HG03139 (cell line): ENCODE measurements around the gene ZSCAN9.

Experiments used
- ATAC-seq: cut with Tn5 transposase; IDR thresholded peaks from one replicate; pipeline ENCODE4 v1.9.1; 2021; ENCODE audit not compliant: unreplicated experiment

ZSCAN9 gene

GRCh38 chr6:28220257-28221133 lies 4.6 kb upstream of the ZSCAN9 start:
- ATAC-seq, result no peak

GRCh38 chr6:28224131-28225055 lies 682 bp upstream of the ZSCAN9 start:
- ATAC-seq, result peak; percentile 17

GRCh38 chr6:28226460-28226859 lies 1.4 kb downstream of the ZSCAN9 start:
- ATAC-seq, result no peak

- ATAC-seq, result no peak
Observed at GRCh38 chr6:28232785-28233184, 7.7 kb downstream of the ZSCAN9 start.

DNA sequence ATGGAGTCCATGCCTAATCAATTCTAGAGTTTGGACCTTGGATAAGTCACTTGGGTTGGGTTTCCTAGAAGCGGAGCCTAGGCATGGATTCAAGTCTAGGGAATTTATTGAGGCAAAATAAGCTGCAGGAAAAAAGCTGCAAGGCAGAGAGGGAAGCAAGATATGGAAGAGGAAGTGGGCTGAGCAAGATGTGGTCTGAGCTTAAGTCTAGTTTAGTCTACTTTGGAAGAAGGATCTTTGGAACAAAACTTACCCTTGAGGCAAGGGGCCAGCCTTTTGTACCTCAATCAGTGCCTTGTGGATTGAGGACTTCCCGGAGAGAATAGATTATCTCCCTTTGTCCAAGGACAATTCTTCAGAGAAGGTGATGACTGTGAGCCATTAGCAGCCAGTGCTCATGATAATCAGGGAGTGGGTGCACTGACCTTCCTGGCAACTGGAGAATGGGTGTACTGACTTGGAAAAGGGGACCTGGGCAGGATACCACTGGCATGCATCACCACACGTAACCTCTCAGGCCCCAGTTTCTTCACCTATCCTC lies 10.9 kb downstream of the ZSCAN9 start:
- ATAC-seq, result no peak

GRCh38 chr6:28239636-28240035 lies 14.6 kb downstream of the ZSCAN9 start:
- no peak for ATAC-seq

DNA sequence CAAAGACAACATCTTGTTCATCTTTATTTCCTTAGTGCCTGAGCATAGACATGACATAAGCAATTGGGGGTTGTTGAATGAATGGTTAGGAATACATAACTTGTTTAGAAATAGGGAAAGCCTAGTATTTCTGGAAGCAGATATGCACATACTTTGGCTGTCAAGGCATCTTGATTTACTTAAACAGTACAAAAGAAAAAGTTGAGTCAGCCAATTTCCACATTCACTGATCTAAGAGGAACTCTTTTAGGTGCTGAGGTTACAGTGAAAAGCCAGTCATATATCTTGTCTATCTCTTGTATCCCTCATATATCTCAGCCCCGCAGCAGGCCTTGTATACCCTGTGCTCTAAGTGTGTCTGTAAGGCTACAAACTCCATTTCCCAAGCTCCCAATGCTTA lies 15.4 kb downstream of the ZSCAN9 start:
- no peak for ATAC-seq

DNA sequence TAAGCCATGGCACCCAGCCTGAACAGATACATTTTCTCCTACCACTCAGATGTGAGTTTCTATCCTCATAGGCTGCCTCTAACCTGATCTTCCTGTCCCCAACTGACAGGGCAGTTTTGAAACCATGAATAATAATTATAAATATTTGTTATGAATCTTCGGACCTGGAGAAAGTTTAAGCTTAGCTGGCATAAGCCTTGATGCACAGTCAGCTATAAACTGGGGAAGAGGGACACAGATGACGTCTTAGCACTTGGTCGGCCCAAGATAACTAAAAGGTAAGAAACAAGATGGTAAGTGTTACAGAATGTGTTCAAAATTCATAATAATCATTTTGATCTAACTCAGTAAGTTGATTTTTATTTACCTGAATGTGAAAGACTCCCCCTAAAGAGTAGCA lies 18.9 kb downstream of the ZSCAN9 start:
- no peak for ATAC-seq

- ATAC-seq, result no peak
Observed at GRCh38 chr6:28245206-28245941, 20.3 kb downstream of the ZSCAN9 start.

- ATAC-seq, result no peak
Observed at GRCh38 chr6:28248916-28249315, 23.8 kb downstream of the ZSCAN9 start.

GRCh38 chr6:28250747-28251146 lies 25.7 kb downstream of the ZSCAN9 start:
- ATAC-seq, result no peak

DNA sequence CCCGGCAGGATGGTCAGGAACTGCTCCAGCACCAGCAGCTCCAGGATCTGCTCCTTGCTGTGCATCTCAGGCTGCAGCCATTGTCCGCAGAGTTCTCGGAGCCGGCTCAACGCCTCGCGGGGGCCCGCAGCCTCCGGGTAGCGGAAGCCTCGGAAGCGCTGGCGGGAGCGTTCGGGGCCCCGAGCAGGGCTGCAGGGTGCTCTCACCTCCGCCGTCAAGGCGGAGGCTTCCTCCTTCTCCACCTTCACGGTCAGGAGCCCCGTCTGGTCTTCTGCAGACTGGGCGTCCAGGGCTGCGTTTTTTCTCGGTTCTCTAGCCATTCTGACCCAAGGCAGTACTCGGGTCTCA lies 26.6 kb downstream of the ZSCAN9 start:
- no peak for ATAC-seq

GRCh38 chr6:28252009-28252975 lies 27.2 kb downstream of the ZSCAN9 start, which contains the start of gene ZKSCAN4:
ZKSCAN4 (minus strand) TSS chr6:28252269; CDS start chr6:28251980, 289 bp downstream.
- ATAC-seq, result no peak

GRCh38 chr6:28254121-28254519 lies 29.0 kb downstream of the ZSCAN9 start:
- ATAC-seq, result no peak

- no peak for ATAC-seq
Observed at GRCh38 chr6:28257042-28257441, 32.0 kb downstream of the ZSCAN9 start.

DNA sequence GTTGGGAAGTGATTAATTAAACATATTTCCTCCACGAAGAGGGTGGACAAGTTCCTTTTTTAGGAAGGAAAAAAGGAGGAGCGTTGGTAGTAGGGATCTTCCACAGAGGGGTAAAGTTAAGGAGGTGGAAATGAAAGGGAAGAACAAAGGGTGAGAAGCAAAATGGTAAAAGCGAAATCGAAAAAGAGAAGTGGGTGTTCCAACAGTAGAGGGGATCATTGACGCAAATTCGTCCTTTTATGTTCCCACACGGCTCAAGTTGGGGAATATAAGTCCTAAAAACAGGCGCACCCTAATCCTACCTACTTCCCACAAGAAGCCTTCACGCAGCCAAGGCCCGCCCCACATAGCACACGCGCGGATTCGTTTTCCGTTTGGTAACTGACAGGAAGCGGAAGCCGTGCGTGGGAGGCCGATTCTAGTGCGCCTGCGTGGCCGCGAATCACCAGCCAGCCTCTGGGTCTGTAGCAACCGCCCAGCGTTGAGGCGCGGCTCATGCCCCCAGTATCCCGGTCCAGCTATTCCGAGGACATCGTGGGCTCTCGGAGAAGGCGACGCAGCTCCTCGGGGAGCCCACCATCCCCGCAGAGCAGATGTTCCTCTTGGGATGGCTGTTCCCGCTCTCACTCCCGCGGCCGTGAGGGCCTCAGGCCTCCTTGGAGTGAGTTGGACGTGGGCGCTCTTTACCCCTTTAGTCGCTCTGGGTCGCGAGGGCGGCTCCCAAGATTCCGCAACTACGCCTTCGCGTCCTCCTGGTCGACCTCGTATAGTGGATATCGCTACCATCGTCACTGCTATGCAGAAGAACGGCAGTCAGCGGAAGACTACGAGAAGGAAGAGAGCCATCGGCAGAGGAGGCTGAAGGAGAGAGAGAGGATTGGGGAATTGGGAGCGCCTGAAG lies 34.1 kb downstream of the ZSCAN9 start, which contains the start of gene NKAPL:
TSS of gene NKAPL (plus strand) at position 421 of the 901 bp plus-strand sequence. CDS start at position 496, 75 bp downstream.
- ATAC-seq, result no peak

DNA sequence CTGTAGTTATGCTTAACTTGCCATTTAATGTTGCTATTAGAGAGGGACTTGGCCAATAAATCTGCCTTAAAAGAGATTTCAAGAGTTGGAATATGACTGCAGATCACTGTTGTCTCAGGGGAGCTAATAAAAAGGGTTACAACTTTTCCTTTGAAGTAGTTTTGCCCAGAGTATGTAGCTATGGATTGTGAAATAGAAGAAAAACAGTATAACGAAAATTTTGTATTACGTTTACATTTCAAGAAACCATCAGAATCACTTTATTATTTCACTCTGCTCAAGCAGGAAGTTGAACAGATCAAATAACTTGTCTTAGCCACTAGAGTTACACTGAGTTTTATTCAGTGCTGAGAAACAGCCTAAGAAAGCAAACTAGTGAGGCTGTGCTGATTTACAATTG lies 38.8 kb downstream of the ZSCAN9 start:
- no peak for ATAC-seq

DNA sequence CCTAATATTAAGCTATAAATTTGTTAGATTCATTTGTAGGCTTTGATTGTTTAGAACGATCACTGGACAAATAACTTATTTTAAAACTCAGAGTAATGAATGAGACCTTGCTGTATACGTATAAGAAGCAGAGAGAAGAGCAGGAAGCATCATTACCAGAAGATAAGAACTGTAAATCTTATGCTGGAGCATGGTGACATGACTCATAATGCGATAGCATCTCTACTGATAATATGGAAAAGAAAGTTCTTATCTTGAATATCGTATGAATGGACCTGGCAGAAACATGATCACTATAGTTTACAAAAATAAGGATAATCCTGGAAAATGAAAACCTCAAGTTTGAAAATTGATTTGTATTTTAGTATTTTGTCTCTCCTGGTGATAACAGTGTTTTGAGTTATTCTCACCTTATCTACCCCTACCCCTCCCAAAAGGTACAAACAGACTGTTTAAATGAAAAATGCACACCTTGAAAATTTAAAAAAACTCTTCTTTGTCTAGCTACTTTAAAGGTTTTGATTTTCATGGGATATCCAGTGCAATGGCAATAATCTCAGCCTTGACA lies 39.8 kb downstream of the ZSCAN9 start:
- no peak for ATAC-seq
